ENCODE measurements around the gene DNAAF2. TPM values are rescaled to one million over a fixed set of nuclear protein-coding genes. Genes with fewer than 3 reads are reported as not detected.

Gene DNAAF2
- total and polyA plus RNA-seq, 2 of the 13 experiments (the other 11 are each of a cell fraction or from before 2014, with no cell fraction given): 6.1 to 13.6 TPM

DNA sequence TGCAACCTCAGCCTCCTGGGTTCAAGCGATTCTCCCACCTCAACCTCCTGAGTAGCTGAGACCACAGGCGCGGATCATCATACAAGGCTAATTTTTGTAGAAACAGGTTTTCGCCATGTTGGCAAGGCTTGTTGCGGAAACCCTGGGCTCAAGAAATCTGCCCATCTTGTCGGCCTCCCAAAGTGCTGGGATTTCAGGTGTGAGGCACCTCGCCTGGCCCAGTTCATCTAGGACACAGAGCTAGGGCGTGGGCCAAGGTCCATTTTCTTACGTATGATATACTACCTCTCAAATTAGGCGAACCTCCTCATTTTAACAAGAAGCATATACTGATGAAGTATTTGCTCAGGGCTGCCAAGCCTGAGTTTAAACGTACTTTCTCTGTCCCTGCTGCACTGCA lies 51.0 kb downstream of the DNAAF2 start:
- no peak for FAIRE-seq
- DNase-seq (ENCODE audit: low spot score): no peak
- Histone ChIP-seq H3K4me1 (ENCODE audit: insufficient read depth, low read length) (peaks cover 39% of the 10 kb centered on the region), H3K9ac (ENCODE audit: insufficient read depth, low read depth, low read length) (peak overlapping the region; percentile 99), H3K4me2 (ENCODE audit: low read depth, low read length) (peak overlapping the region; percentile 75), H3K27me3 (ENCODE audit: control insufficient read depth in 1 of 2, insufficient read depth in 2 of 2, low read length in 2 of 2) (no peaks in the 10 kb centered on the region; a peak in 1 of 5 replicates), H3K4me3 (replicated peaks in 1 of 3; ENCODE audit: insufficient read depth in 1 of 3, low read depth in 2 of 3, low read length in 3 of 3) (peak overlapping the region; percentile 82 to 98 (median 94)), H3K36me3 (replicated peaks in 1 of 2; ENCODE audit: control insufficient read depth in 1 of 2, insufficient read depth in 2 of 2, low read length in 2 of 2) (peaks cover 4 to 20% of the 10 kb centered on the region in 2 experiments; a peak in 4 of 5 replicates), H4K20me1 (ENCODE audit: insufficient read depth, low read length) (peaks cover 57% of the 10 kb centered on the region), H3K9me3 (ENCODE audit: low read length) (no peaks in the 10 kb centered on the region), H3K27ac (ENCODE audit: extremely low read length, insufficient read depth, low read length) (peak overlapping the region; percentile 89), H3K79me2 (ENCODE audit: insufficient read depth, low read length) (peaks cover 61% of the 10 kb centered on the region), H2AFZ (ENCODE audit: low read length) (no peak overlapping the region)
- no TSS peak for BruUV-seq (replicated peaks)
- CTCF ChIA-PET (ENCODE audit: low intra/inter-chr PET ratio, low total read pairs): no interaction called here
- ATAC-seq: no peak
- 0 out of 2 replicates have a peak, but pooled peaks have one; percentile 6 for TF ChIP-seq HNF4A (CRISPR knock-in tag; IDR thresholded peaks at IDR 0.05)
- peak; percentile 17 for TF ChIP-seq MED8 (CRISPR knock-in tag; IDR thresholded peaks at IDR 0.05; ENCODE audit: insufficient replicate concordance)
- TF ChIP-seq POLR2G (IDR thresholded peaks at IDR 0.05; ENCODE audit: low read depth, low read length): 0 out of 2 replicates have a peak, but pooled peaks have one; percentile 27
- TF ChIP-seq, protein P1, sequence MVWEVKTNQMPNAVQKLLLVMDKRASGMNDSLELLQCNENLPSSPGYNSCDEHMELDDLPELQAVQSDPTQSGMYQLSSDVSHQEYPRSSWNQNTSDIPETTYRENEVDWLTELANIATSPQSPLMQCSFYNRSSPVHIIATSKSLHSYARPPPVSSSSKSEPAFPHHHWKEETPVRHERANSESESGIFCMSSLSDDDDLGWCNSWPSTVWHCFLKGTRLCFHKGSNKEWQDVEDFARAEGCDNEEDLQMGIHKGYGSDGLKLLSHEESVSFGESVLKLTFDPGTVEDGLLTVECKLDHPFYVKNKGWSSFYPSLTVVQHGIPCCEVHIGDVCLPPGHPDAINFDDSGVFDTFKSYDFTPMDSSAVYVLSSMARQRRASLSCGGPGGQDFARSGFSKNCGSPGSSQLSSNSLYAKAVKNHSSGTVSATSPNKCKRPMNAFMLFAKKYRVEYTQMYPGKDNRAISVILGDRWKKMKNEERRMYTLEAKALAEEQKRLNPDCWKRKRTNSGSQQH (CRISPR knock-in tag; IDR thresholded peaks at IDR 0.05; ENCODE audit: low read depth): 0 out of 2 replicates have a peak, but pooled peaks have one; percentile 32
- TF ChIP-seq, protein P2, sequence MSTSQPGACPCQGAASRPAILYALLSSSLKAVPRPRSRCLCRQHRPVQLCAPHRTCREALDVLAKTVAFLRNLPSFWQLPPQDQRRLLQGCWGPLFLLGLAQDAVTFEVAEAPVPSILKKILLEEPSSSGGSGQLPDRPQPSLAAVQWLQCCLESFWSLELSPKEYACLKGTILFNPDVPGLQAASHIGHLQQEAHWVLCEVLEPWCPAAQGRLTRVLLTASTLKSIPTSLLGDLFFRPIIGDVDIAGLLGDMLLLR (CRISPR knock-in tag; IDR thresholded peaks at IDR 0.05): no peak
- TF ChIP-seq, protein P3, sequence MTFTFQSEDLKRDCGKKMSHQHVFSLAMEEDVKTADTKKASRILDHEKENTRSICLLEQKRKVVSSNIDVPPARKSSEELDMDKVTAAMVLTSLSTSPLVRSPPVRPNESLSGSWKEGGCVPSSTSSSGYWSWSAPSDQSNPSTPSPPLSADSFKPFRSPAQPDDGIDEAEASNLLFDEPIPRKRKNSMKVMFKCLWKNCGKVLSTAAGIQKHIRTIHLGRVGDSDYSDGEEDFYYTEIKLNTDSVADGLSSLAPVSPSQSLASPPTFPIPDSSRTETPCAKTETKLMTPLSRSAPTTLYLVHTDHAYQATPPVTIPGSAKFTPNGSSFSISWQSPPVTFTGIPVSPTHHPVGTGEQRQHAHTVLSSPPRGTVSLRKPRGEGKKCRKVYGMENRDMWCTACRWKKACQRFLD (CRISPR knock-in tag; IDR thresholded peaks at IDR 0.05; ENCODE audit: borderline replicate concordance): no peak
- peak in 1 of 2 experiments; percentile 35; a peak in 1 of 4 replicates for TF ChIP-seq POLR2A (IDR thresholded peaks at IDR 0.05; ENCODE audit: insufficient read depth in 1 of 2, low read depth in 2 of 2, low read length in 2 of 2)
- TF ChIP-seq, protein P4, sequence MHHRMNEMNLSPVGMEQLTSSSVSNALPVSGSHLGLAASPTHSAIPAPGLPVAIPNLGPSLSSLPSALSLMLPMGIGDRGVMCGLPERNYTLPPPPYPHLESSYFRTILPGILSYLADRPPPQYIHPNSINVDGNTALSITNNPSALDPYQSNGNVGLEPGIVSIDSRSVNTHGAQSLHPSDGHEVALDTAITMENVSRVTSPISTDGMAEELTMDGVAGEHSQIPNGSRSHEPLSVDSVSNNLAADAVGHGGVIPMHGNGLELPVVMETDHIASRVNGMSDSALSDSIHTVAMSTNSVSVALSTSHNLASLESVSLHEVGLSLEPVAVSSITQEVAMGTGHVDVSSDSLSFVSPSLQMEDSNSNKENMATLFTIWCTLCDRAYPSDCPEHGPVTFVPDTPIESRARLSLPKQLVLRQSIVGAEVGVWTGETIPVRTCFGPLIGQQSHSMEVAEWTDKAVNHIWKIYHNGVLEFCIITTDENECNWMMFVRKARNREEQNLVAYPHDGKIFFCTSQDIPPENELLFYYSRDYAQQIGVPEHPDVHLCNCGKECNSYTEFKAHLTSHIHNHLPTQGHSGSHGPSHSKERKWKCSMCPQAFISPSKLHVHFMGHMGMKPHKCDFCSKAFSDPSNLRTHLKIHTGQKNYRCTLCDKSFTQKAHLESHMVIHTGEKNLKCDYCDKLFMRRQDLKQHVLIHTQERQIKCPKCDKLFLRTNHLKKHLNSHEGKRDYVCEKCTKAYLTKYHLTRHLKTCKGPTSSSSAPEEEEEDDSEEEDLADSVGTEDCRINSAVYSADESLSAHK (CRISPR knock-in tag; IDR thresholded peaks at IDR 0.05; ENCODE audit: borderline replicate concordance): no peak
- 0 out of 2 replicates have a peak, but pooled peaks have one; percentile 39 for TF ChIP-seq SSRP1 (CRISPR knock-in tag; IDR thresholded peaks at IDR 0.05)
- peak; percentile 34; the same call in 1 of the 2 replicates for TF ChIP-seq ZNF891 (CRISPR knock-in tag; IDR thresholded peaks at IDR 0.05)
- peak; percentile 32 for TF ChIP-seq AGO2 (optimal IDR thresholded peaks at IDR 0.05; ENCODE audit: low read depth, low read length)
- TF ChIP-seq ZNF652 (CRISPR knock-in tag; IDR thresholded peaks at IDR 0.05; ENCODE audit: borderline replicate concordance, low read depth): no peak
- TF ChIP-seq ZNF225 (CRISPR knock-in tag; IDR thresholded peaks at IDR 0.05): no peak
- TF ChIP-seq GATAD1 (CRISPR knock-in tag; IDR thresholded peaks at IDR 0.05): 0 out of 2 replicates have a peak, but pooled peaks have one; percentile 7
- TF ChIP-seq ZNF777 (CRISPR knock-in tag; IDR thresholded peaks at IDR 0.05): no peak
- 27% methylated on average over 11 of the region's 11 CpGs for WGBS (ENCODE audit: low lambda C conversion rate)
- intact Hi-C loops (cut with micrococcal nuclease; ENCODE audit: unreplicated experiment) (no loop called here), in situ Hi-C loops (cut with HindIII; ENCODE audit: extremely low pct_ligation_motif_present, low pct_unique_long_range_greater_than_20kb) (no loop called here)
- POLR2A ChIA-PET: interaction anchor here (0.7 to 5.8 kb wide), 3 partner anchors 13 to 185 kb away, joined by 3 to 97 read pairs (median 3); partner anchors contain the start of gene LRR1
